HepG2 (cell line): ENCODE results near the gene MARCHF9.

Experiments
- IRF1 ChIP-seq: sonication (generic); formaldehyde crosslinking; IDR thresholded peaks from 2 replicates; pipeline ENCODE4 v1.4.0; 2020; ENCODE audit warnings: low read depth, mild to moderate bottlenecking, missing genetic modification reagents
- MAFF ChIP-seq: IDR thresholded peaks from 2 replicates; pipeline ENCODE4 v1.6.1; 2011; ENCODE audit warnings: low read depth, low read length, improper control_type of control experiment
- RBAK ChIP-seq: sonication (generic); formaldehyde crosslinking; IDR thresholded peaks from 2 replicates; pipeline ENCODE4 v1.5.1; 2020; ENCODE audit warnings: mild to moderate bottlenecking, missing genetic modification reagents

GRCh38 chr12:57802607-57803006 lies 47.7 kb downstream of the MARCHF9 start:
- no peak for TF ChIP-seq RBAK (CRISPR knock-in tag)
- no peak for TF ChIP-seq IRF1 (CRISPR knock-in tag)
- no peak for TF ChIP-seq MAFF
